Measurements from ENCODE around the gene PRG2.
A peak's percentile ranks its signal among the peaks of the same experiment; 100 is the strongest.
"Not testable (repeated sequence)": the region's sequence is repeated elsewhere in the genome, so short reads cannot be mapped to it uniquely, and the experiment has no call there.

The PRG2 gene

DNA sequence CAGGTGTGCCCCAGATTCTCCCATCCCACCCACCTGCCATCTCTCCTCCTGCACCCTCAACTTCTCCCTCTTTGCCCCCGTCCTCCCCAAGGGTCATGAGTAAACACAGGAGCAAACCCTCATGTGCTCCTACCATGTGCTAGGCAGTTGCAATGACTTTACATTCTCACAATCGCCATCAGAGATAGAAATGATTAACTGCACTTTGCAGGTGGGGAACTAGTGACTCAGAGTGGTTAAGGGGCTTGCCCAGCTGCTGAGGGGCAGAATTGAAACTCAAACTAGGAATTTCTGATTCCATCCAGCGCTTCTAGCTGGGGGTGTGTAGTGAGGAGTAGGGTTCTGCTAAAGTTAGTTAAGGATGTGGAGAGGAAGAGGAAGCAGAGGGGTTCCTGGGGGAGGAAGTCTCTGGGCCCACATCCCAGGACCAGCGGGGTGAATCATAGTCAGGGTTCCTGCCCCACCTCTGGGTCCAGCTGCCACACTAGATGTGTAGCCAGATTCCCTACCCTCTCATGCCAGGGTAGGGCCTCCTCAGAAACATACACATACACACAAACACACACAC is 16.0 kb upstream of the PRG2 start:
- no peak overlapping the region for H3K27ac ChIP-seq (ENCODE audit: low read depth, low read length)
- H3K9me3 ChIP-seq (ENCODE audit: control insufficient read depth, insufficient read depth, low read depth, low read length), result no peaks in the 10 kb centered on the region
- no peak overlapping the region for H3K9ac ChIP-seq (ENCODE audit: low read length)
- no peaks in the 10 kb centered on the region for H3K27me3 ChIP-seq (ENCODE audit: control insufficient read depth, insufficient read depth, low read length)
- peaks cover 25% of the 10 kb centered on the region; the same call in 1 of the 2 replicates for H3K36me3 ChIP-seq (ENCODE audit: control insufficient read depth, insufficient read depth, low read length)
- H3K4me1 ChIP-seq (ENCODE audit: control insufficient read depth, insufficient read depth, low read length), result peaks cover 8% of the 10 kb centered on the region; the same call in 1 of the 2 replicates
- no peak overlapping the region for H3K4me3 ChIP-seq (ENCODE audit: low read depth, low read length)

DNA sequence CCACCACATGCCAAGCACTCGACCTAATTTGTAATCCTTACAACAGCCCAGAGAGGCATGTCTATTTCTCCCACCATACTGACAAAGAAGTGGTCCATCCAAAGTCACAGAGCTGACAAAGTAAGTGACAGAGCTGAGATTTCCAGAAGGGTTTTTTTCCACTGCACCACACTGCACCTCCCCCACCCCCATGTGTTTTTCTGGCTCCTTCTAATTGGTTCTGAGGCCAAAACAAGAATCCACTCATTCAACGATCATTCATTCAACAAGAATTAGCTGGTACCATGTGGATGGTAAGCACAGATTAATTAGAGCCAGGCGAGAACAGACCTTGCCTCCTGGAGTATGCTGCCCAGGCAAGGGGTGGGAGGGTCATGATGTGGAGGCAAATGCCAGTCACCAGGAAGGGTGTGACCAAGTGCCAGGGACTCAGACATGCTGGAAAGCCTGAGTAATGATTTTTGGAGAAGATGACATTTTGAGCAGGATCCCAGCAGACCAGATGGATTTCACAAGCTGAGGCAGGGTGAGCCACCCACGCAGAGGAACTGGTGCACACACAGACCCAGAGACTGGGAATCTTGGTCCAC is 14.9 kb upstream of the PRG2 start:
- Histone ChIP-seq H3K9me3 (ENCODE audit: control insufficient read depth, insufficient read depth, low read depth, low read length) (no peaks in the 10 kb centered on the region), H3K27ac (ENCODE audit: low read depth, low read length) (no peak overlapping the region), H3K4me3 (ENCODE audit: low read depth, low read length) (no peak overlapping the region), H3K36me3 (ENCODE audit: control insufficient read depth, insufficient read depth, low read length) (peaks cover 25% of the 10 kb centered on the region; the same call in 1 of the 2 replicates), H3K9ac (ENCODE audit: low read length) (no peak overlapping the region), H3K4me1 (ENCODE audit: control insufficient read depth, insufficient read depth, low read length) (peaks cover 8% of the 10 kb centered on the region; the same call in 1 of the 2 replicates), H3K27me3 (ENCODE audit: control insufficient read depth, insufficient read depth, low read length) (no peaks in the 10 kb centered on the region)

DNA sequence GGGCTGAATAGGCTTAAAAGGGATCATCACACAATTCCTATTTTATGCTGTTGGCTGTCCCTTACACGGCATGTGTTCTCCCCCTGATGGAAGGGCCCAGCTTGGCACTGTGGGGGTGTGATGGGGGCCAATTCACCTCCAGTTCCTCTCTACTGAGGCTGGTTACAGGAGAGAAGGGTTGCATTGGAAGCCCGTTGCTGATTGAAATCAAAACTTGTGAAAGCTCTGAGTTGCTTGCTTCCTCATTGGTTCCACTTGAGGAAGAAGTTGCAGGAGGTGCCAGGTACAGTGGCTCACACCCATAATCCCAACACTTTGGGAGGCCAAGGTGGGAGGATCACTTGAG is 13.3 kb upstream of the PRG2 start:
- peaks cover 14% of the 10 kb centered on the region; the same call in 1 of the 2 replicates for H3K36me3 ChIP-seq (ENCODE audit: control insufficient read depth, insufficient read depth, low read length)
- no peak overlapping the region for H3K9ac ChIP-seq (ENCODE audit: low read length)
- H3K9me3 ChIP-seq (ENCODE audit: control insufficient read depth, insufficient read depth, low read depth, low read length), result no peaks in the 10 kb centered on the region
- no peak overlapping the region for H3K27ac ChIP-seq (ENCODE audit: low read depth, low read length)
- H3K4me1 ChIP-seq (ENCODE audit: control insufficient read depth, insufficient read depth, low read length), result peaks cover 8% of the 10 kb centered on the region; the same call in 1 of the 2 replicates
- H3K27me3 ChIP-seq (ENCODE audit: control insufficient read depth, insufficient read depth, low read length), result peaks cover 1% of the 10 kb centered on the region; the same call in 1 of the 2 replicates
- H3K4me3 ChIP-seq (ENCODE audit: low read depth, low read length), result no peak overlapping the region

DNA sequence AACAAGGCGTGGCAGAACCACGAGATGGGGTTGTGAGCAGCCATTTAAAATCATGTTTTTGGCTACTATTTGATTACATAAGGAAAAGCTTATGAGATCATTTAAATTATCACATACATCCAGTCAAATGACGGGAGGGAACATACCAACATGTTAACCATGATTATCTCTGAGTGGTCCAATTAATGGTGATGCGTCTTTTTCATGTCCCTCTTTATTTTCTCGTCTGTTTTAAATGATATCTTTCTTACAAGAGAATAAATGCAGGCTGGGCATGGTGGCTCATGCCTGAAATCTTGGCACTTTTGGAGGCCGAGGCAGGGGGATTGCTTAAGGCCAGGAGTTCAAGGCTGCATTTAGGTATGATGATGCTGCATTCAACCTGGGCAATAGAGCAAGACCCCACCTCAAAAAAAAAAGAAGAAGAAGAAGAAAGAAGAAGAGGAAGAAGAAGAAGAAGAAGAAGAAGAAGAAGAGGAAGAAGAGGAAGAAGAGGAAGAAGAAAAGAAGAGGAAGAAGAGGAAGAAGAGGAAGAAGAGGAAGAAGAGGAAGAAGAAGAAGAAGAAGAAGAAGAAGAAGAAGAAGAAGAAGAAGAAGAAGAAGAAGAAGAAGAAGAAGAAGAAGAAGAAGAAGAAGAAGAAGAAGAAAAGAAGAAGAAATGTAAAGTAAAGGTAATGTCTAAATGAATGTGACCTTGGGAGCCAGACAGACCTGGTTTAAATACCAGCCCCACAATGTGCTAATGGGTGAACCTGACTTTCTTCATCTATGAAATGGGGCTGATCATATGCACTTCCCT is 12.8 kb upstream of the PRG2 start:
- H3K4me3 ChIP-seq (ENCODE audit: low read depth, low read length); H3K9me3 ChIP-seq (ENCODE audit: control insufficient read depth, insufficient read depth, low read depth, low read length); H3K4me1 ChIP-seq (ENCODE audit: control insufficient read depth, insufficient read depth, low read length); H3K27ac ChIP-seq (ENCODE audit: low read depth, low read length); H3K9ac ChIP-seq (ENCODE audit: low read length); H3K27me3 ChIP-seq (ENCODE audit: control insufficient read depth, insufficient read depth, low read length): not testable (repeated sequence)
- H3K36me3 ChIP-seq (ENCODE audit: control insufficient read depth, insufficient read depth, low read length), result peaks cover 10% of the 10 kb centered on the region; the same call in 1 of the 2 replicates

DNA sequence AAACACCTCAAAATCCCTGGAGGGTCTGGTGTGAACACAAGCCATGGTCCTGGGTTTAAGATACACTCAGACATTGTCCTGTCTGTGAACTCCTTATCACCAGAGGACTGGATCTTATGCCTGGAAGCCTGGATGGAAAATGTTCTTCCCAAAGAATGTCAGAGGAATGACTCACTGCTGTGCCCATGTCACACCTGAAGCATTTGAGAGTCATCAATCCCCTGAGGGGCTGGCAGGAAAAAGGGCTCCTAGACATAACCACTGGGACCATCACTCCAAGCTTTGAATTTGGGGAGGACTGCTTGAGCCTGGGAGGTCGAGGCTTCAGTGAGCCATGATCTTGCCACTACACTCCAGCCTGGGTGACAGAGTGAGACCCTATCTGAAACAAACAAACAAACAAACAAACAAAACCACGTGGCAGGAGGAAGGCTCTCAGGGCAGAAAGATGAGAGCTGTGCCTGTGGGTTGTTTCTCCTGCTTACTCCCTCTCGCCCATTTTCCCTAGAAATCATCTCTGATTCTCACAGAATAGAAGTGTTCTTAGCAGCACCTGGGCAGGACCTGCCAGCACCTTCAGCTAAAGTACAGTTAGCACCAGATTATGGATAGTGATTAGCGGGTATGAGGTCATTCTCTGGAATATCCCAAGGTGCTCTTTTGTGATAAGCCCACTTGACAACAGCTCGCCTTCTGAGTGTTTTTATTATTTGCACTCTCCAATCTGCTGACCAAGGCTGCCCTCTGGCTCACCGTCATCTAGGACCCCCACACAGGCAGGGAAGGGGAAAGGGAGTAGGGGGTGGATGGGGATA is 11.9 kb upstream of the PRG2 start:
- Histone ChIP-seq H3K9me3 (ENCODE audit: control insufficient read depth, insufficient read depth, low read depth, low read length) (no peaks in the 10 kb centered on the region), H3K27ac (ENCODE audit: low read depth, low read length) (no peak overlapping the region), H3K36me3 (ENCODE audit: control insufficient read depth, insufficient read depth, low read length) (peaks cover 2% of the 10 kb centered on the region; the same call in 1 of the 2 replicates), H3K27me3 (ENCODE audit: control insufficient read depth, insufficient read depth, low read length) (peaks cover 14% of the 10 kb centered on the region), H3K4me1 (ENCODE audit: control insufficient read depth, insufficient read depth, low read length) (peaks cover 8% of the 10 kb centered on the region; the same call in 1 of the 2 replicates), H3K4me3 (ENCODE audit: low read depth, low read length) (no peak overlapping the region), H3K9ac (ENCODE audit: low read length) (peak overlapping the region; percentile 20)

DNA sequence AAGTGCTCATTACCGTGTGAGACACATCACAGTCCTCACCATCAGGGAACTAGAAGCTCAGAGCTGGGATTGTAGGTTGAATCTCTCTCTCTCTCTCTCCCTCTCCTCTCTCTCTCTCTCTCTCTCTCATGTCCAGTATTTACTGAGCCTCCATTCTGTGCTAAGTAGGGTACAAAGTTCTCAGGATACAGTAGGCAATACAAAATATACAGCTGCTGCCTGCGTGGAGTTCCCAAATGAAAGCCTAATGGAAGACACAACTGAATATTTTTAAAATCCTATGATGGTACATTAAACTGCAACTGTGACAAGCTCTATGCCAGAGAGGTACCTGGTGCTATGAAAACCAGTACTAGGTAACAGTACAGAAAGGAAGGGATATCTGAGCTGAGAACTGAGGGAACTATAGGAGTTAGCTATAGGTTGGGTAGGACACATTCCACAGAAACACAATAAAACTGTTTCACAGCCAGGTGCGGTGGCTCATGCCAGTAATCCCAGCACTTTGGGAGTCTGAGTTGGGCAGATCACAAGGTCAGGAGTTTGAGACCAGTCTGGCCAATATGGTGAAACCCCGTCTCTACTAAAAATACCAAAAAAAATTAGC is 9.6 kb upstream of the PRG2 start:
- H3K4me3 ChIP-seq (ENCODE audit: low read depth, low read length), result no peak overlapping the region
- H3K4me1 ChIP-seq (ENCODE audit: control insufficient read depth, insufficient read depth, low read length), result peaks cover 8% of the 10 kb centered on the region; the same call in 1 of the 2 replicates
- H3K27ac ChIP-seq (ENCODE audit: low read depth, low read length), result no peak overlapping the region
- H3K9ac ChIP-seq (ENCODE audit: low read length), result no peak overlapping the region
- peaks cover 23% of the 10 kb centered on the region for H3K27me3 ChIP-seq (ENCODE audit: control insufficient read depth, insufficient read depth, low read length)
- H3K36me3 ChIP-seq (ENCODE audit: control insufficient read depth, insufficient read depth, low read length), result no peaks in the 10 kb centered on the region
- no peaks in the 10 kb centered on the region for H3K9me3 ChIP-seq (ENCODE audit: control insufficient read depth, insufficient read depth, low read depth, low read length)

DNA sequence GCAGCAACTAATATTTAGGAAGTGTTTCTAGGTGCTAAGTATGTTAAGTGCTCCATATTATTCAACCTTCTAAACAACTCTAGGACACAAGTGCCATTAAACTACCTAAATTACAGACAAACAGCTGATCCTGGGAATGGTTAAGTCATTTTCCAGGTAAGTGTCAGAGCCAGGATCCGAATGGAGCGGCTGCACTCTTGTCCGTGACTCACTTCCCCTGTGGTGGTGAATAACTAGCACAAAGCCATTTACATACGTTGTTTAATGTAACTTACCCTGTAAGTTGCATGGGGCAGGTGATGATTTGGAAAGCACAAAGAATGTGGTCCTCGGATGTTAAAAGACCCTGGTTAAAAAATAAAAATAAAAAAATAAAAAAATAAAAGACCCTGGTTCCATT is 8.8 kb upstream of the PRG2 start:
- Histone ChIP-seq H3K36me3 (ENCODE audit: control insufficient read depth, insufficient read depth, low read length) (no peaks in the 10 kb centered on the region), H3K9ac (ENCODE audit: low read length) (no peak overlapping the region), H3K27ac (ENCODE audit: low read depth, low read length) (no peak overlapping the region), H3K9me3 (ENCODE audit: control insufficient read depth, insufficient read depth, low read depth, low read length) (no peaks in the 10 kb centered on the region), H3K4me1 (ENCODE audit: control insufficient read depth, insufficient read depth, low read length) (peaks cover 8% of the 10 kb centered on the region; the same call in 1 of the 2 replicates), H3K27me3 (ENCODE audit: control insufficient read depth, insufficient read depth, low read length) (peaks cover 28% of the 10 kb centered on the region), H3K4me3 (ENCODE audit: low read depth, low read length) (no peak overlapping the region)

DNA sequence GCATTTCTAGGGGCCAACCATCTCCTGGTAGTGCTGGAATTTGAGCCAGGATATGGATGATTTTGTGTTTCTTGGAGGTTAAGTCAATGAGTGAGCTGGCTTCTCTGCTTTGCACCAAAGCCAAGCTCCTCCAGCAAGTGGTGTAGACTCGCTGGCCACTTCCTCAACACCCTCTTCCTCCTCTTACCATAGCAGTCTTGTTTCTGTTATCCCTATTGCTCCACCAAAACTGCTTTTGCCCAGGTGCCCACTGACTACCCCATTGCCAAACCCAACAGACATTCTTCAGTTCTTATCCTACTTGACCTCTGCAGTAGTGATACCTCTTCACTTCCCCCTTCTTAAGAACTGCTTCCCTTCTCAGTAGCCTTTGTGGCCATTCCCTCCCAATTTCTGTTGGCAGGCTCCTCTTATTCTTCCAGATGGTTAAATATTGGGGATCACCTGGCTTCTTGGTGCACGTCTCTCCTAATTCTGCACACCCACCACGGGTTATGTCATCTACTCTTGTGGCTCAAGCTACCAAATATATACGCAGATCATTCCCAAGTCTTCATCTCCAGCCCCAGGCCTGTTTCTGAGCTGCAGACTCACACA is 7.0 kb upstream of the PRG2 start:
- H3K36me3 ChIP-seq (ENCODE audit: control insufficient read depth, insufficient read depth, low read length), result no peaks in the 10 kb centered on the region
- H3K4me3 ChIP-seq (ENCODE audit: low read depth, low read length), result no peak overlapping the region
- no peak overlapping the region for H3K27ac ChIP-seq (ENCODE audit: low read depth, low read length)
- H3K9ac ChIP-seq (ENCODE audit: low read length), result no peak overlapping the region
- peaks cover 3% of the 10 kb centered on the region; the same call in 1 of the 2 replicates for H3K4me1 ChIP-seq (ENCODE audit: control insufficient read depth, insufficient read depth, low read length)
- H3K27me3 ChIP-seq (ENCODE audit: control insufficient read depth, insufficient read depth, low read length), result peaks cover 37% of the 10 kb centered on the region
- no peaks in the 10 kb centered on the region for H3K9me3 ChIP-seq (ENCODE audit: control insufficient read depth, insufficient read depth, low read depth, low read length)

DNA sequence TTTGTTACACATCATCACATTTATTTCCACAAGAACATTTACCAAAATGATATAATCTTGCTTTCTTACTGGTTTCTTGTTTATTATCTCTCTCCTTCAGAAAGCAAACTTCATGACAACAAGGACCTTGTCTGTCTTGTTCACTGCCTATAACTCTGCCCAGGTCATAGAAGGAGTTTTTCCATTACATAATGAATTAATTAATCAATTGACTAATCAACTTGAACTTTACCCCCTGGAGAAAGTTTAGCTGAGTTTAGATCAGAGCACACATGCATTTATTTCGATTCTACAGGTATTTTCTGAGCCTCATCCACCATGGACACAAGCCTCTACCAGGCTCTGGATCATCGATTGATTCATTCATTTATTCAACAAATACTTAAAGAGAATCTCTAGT is 6.3 kb upstream of the PRG2 start:
- Histone ChIP-seq H3K4me1 (ENCODE audit: control insufficient read depth, insufficient read depth, low read length) (no peaks in the 10 kb centered on the region), H3K4me3 (ENCODE audit: low read depth, low read length) (no peak overlapping the region), H3K27me3 (ENCODE audit: control insufficient read depth, insufficient read depth, low read length) (peaks cover 43% of the 10 kb centered on the region), H3K36me3 (ENCODE audit: control insufficient read depth, insufficient read depth, low read length) (no peaks in the 10 kb centered on the region), H3K9ac (ENCODE audit: low read length) (no peak overlapping the region), H3K9me3 (ENCODE audit: control insufficient read depth, insufficient read depth, low read depth, low read length) (no peaks in the 10 kb centered on the region), H3K27ac (ENCODE audit: low read depth, low read length) (no peak overlapping the region)

DNA sequence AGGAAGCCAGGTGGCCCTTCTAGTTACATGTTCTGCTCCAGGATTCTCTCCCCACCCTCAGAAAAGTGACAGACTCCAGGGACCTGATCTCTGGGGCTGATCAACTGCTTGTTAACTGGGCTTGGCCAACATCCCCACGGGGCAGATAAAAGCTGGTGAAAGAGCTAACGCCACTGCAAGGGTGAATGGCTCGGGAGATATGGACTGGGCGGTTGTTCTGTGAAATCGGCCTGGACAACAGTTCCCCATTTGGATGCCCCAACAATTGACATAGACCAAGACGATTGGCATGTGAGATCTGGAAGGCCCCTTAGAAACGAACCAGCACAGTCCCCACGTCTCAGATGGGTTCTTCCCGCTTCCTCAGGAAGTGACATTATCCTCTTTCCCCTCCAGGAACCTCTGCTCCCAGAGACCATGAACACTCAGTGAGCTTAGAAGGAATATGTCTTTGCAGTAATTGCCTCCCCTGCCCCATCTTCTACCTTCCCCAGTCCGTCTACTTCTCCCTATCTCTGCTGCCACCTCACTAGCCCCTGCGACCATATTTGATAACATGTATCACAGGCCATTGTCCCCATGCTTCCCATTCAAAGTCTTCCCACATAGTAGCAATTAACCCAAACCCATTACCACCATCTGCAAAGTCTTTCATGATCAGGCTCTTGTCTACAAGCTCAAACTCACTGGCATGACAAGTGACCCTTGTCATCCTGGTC is 5.6 kb upstream of the PRG2 start:
- H3K4me3 ChIP-seq (ENCODE audit: low read depth, low read length), result no peak overlapping the region
- no peak overlapping the region for H3K9ac ChIP-seq (ENCODE audit: low read length)
- no peaks in the 10 kb centered on the region for H3K4me1 ChIP-seq (ENCODE audit: control insufficient read depth, insufficient read depth, low read length)
- H3K9me3 ChIP-seq (ENCODE audit: control insufficient read depth, insufficient read depth, low read depth, low read length), result no peaks in the 10 kb centered on the region
- H3K36me3 ChIP-seq (ENCODE audit: control insufficient read depth, insufficient read depth, low read length), result no peaks in the 10 kb centered on the region
- peaks cover 43% of the 10 kb centered on the region for H3K27me3 ChIP-seq (ENCODE audit: control insufficient read depth, insufficient read depth, low read length)
- no peak overlapping the region for H3K27ac ChIP-seq (ENCODE audit: low read depth, low read length)

Measured in HUES6 (cell line).